NCI-H2107 treated with DMSO at 0.1 percent for 48 hours (cell line): ENCODE measurements around the gene ACOXL.

Source experiments
- DNase-seq: peaks from one replicate; lab custom pipeline; 2025; ENCODE audit not compliant: unreplicated experiment; lab: John Stamatoyannopoulos, UW

Gene ACOXL

DNA sequence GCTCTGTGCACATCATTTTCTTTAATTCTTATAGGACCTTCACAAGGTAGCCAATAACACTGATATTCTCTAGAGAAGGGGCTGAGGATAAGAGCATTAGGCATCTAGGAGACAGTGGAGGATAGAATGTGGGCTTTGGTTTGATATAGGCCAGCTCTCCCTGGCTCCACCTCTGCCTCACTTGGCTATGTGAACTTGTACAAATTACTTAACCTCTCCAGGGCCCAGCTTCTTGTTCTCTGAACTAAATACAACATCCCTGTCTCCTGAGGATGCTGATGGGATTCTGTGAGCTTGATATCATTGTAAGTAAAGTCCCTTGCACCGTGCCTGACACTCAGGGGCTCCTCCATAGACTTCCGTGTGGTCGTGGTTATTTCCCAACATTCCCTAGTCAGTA is 87.3 kb downstream of the ACOXL start:
- no peak for DNase-seq

DNA sequence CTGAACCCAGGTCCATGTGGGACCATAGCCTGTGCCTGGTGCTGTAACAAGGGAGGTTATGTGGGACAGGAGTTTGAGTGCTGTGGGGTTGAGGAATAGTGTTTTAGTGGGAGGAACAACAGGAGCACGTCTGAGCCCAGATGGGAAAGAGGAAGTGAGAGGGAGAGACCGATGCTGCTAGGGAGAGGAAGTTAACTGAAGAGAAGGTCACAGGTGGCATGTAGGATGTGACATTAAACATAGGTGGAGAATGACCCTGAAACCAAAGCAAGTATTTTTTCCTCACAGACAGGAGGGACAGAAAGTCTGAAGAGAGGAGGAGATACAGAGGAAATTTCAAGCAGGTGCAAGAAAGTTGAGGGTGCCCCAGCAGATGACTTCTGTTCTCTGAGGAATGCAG is 87.8 kb downstream of the ACOXL start:
- DNase-seq, result no peak

DNA sequence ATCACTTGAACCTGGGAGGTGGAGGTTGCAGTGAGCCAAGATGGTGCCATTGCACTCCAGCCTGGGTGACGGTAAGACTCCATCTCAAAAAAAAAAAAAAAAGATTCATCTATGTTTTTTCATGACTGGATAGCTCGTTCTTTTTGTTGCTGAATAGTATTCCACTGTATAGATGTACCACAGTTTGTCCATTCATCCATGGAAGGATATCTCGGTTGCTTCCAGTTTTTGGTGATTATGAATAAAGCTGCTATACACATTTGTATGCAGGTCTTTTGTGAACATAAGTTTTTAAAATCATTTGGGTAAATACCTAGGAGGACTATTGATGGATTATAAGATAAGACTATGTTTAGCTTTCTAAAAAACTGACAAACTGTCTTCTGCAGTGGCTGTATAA is 90.8 kb downstream of the ACOXL start:
- DNase-seq, result no peak

DNA sequence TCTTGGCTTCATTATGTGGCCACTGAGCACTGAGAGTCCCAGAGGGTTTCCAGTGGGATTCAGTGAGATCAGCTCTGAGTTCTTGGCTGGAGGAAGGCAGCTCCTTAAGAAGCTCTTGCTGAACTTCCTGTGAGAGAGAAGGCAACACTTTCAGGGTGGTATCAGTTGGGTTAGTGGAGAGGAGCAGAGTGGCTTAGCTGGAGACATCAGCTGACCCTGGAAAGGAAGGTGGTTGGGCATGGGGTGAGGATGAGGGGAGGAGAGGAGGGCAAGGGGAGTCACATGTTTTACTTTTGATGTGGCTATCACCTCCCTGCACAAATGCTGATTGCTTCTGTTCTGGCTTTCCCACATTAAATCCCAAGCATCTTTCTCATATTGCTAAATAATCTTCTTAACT is 95.1 kb downstream of the ACOXL start:
- DNase-seq, result no peak

DNA sequence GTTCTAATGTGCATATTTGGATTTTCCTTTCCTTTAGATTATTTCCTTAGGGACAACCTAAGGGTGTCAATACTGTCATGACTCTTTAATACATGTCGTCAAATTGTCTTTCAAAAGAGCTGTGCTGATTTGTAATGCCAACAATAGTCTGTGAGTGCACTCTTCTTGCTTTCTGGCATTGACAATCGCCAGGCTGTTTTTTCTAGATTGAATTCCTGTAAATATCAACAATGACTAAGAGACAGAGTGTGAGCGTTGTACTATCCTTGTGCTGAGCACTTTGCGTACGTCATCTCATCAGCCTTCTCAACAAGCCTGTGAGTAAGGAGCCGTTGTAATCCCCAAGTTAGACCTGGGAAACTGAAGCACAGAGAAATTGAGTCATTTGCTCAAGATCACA is 96.0 kb downstream of the ACOXL start:
- DNase-seq, result no peak

DNA sequence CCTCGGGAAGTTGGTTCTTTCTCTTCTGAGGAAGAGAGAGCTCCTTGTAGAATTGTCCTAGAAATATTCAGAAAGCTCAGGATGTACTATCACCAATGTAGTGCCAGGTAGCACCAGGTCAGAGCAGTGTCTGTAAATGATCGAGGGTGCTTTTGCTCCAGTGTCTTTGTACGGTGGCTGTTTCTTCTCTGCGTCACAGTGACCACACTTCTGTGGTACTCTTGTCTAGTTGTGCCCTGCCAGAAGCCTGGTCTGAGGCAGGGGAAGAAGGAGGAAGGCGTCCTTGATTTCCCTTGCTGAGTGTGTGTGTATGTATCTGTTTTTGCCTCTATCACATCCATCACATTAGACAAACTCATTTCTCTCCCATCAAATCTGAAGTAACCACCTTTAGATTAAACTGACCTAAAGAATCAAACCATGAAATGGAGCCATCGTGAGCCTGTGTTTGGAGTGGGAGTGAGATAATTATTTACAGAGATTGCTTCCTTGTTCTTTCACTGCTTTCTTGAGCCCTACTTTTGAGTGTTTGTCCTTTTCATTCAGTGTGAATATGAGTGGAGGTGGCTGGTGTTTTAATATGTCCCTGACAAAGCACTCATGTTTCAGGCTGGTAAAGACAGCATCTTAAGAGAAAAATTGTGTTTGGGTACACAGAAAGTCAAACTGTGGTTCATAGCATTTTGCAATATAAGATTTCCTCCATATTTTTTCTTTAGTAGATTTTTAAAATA is 97.2 kb downstream of the ACOXL start:
- peak; percentile 9 for DNase-seq

DNA sequence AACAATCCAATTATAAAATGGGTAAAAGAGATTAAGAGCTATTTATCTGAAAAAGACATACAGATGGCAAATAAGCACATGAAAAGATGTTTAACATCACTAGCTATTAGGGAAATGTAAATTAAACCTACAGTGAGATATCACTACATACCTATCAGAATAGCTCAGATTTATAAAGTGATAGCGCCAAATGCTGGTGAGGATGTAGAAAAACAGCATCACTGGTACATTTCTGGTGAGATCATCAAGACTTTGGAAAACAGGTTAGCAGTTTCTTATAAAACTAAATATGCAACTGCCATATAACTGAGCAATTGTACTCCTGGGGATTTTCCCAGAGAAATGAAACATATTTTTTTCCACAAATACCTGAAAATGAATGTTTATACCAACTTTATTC is 100.4 kb downstream of the ACOXL start:
- DNase-seq, result no peak

DNA sequence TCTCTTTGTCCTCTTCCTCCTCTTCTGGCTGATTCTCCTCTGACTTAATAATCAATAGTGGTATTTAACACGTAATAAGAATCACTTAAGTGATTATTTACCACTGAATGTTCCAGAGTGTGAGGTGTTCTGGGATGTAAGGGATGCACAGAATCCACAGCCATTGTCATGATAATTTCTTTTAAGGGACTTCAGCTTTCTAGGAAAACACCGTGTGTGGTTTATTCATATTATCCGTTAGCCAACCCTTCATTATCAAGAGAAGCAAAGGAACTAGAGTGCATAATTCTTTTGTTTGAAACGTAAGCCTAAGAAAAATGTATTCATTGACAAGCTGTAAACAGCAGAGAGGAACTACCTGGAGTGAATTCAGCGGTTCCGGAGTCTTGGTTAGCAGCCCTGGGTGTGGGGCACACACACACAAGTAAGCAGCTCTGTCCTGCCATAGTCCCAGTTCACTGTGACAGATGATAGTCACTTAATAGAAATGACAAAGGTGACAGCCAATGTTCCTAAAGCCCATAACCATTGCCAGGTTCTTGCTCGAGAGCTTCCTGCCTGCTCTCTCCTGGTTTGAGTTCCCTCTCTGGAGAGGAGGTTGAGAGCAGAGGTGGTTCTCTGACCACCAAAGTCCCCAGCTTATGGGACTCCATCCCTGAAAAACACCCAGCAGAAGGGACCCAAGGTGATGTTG is 101.9 kb downstream of the ACOXL start:
- peak; percentile 16 for DNase-seq

DNA sequence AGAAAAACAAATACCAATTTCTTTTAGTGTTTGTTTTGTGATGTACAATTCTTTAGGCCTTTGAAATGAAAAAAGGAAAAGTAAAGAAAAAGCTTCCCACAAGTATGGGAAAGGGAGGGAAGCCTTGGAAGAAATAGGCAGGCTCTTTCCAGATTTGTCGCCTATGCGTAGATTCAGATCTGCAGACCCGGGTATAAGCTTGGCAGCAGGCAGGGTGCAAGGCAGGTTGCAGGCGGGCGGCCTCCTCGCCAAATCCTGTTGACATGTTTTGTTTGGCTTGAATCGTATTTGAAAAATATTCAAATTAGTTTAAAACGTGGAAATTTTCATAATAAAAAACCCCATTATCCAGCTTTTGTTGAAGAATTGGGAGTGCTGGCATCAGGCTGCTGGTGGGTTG is 104.3 kb downstream of the ACOXL start:
- no peak for DNase-seq

DNA sequence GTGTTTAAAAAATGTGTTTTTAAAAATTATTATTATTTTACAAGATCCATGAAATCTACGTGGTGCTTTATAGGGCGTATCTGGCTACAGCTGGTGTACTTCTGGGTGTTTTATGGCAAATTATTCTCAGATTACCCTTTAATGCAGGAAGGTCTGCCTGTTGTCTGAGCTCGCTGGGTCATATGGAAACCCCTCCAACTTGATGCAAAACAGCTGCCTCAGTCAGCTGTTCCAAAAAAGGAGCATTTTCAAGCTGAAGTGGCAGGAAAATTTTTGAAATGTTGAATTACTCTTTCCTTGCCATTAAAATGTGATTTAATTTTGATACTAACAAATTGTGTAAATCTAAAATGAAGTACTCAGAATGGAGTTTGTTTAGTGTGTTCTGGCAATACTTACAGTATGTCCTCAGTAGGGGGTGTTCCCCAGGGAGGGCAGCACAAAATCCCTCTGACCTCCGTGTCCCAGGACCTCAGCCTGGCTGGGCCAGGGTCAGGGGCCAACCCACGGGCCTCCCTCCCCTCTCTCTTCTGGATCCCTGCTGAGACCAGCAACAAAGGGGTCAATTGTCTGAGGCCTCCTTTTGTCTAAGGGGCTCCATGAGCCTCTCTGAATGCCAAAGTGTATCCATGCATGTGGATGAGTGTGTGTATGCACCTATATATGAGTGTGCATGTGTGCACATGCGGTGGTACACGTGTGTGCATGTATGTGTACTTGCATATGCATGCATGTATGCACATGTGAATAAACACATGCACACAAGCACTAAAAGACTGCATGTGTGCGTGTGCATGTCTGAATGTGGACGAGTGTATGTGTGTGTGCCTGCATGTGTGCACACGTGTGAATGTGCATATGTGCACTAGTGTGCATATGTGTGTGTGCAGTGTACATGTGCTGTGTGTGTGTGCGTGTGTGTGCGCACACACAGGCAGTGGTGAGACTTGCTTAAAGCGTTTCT is 105.4 kb downstream of the ACOXL start:
- DNase-seq, result no peak

DNA sequence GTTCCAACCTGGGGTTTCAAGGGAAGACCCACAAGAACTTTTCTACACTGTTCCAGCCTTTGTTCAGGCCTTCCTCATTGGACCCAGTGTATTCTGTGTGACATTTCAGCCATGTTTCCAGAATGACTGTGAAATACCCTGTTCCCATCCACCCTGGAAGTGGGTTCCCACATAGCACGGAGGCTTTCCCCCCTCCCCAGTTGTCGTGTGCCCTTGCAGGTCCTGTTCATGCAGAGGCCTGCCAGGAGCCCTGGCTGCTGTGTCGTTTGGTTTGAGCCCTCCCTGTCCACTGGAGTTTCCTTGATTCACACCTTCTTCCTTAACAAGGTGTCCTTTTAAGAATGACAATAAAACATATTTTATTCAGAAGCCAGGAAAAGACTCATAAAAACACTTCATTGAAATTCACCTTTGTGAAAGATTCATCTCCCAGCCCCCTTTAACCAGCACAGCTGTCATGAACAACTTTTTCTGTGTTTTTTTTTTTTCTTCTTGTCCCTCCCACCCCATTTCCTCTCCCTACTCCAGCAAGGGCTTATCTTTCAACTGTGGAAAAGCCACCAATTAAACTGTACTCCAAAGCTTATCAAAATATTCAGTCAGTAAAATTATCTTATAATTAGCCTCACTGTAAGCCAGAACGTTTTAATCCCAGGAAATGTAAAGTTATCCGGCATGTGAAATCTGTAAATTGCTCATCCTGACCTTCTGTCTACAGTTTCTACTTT is 106.4 kb downstream of the ACOXL start:
- no peak for DNase-seq

DNA sequence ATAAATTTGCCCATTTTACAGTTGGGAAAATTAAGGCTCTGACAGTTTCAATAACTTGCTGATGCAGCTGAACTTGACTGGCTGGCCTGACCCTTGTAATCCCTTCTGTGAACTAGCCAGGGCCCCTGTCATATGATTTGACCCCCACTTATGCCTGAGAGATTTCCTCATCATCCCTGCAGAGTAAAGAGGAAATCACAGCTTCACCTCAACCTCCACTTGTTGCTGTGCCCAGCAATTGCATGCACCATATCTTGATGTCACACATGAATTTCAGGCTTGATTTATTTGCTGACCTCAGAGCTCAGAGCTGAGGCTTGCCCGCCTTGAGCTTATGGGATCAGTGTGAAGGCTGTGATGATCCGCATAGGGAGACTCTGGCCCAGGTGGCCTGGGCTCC is 108.1 kb downstream of the ACOXL start:
- DNase-seq, result no peak

DNA sequence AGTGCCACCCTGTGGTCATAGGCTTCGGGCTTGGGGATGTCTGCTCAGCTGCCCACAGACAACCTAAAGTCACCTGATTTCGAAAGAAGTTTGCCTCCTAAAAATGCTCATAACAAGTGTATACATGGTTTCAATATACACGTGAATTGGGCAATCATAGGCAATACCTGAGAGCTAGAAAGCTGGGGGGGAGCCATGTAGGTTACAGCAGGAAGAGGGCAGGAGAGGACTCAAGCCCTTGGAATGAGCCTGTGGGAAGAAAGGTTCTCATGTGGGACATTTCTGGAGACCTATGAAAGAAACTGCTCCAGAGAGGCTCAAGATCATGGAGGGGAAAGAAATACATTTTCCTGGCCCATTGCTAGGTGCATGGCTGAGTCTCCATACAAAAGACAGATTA is 109.7 kb downstream of the ACOXL start:
- DNase-seq, result no peak

DNA sequence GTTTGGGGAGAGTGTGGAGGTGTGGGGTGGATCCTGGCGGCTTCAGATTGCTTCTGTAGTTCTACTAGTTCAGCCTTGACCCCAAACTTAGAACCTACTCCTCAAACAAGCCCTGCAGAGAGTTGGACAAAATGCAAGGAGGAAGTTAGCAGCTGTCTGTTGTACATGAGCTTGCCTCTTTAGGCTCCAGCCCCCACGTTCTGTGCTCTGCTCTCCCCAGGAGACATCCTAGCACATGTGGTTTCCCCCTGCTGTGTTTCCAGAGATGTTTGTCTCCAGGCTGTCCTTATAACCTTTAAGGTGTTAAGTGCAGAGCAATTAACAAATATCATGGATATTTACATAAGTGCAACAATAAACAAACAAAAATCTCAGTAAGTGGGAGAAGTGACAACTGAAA is 111.1 kb downstream of the ACOXL start:
- DNase-seq, result no peak

DNA sequence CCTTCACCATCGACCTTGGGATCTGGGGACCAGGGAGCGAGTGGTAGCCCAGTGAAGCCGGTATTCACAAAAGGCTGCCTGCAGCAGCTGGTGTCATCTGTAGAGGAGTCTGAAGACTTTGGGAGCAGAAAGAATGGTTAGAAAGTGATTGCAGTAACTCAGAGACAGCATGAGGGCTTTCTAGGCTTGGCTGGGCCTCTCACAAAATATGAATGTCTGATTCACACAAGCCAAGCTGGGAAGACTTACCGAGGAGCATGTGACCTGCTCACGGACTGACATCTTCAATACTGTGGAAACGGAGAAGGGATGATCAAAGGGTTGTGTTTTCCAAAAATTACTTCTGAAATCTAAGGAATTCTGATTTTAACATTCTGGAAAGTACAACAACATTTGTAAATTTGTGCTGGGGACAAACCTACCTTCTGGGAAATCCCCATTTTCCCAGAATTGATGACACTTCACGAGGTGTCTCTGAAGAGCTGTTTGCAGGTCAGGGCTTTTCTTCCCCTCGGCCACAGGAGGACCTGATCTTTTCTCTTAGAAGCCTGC is 111.7 kb downstream of the ACOXL start:
- DNase-seq, result no peak

DNA sequence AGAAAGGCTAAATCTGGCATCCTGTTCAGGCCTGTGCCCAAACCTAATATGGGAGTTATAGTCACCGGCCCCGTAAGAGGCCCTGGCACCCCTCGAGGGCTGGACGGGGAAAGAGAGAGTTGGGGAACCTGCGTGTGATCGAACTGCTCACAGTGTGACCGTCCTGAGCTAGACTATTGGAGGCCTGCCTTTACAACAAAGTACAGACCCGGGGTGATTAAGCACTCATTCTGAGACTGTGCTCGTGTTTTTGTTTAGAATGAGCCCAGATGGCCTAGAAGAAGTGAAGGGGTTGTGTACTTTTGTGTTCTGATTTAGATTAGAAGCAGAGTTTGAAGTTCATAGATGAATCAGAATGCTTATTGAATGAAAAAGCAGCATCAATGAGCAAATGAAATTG is 115.3 kb downstream of the ACOXL start:
- DNase-seq, result no peak

DNA sequence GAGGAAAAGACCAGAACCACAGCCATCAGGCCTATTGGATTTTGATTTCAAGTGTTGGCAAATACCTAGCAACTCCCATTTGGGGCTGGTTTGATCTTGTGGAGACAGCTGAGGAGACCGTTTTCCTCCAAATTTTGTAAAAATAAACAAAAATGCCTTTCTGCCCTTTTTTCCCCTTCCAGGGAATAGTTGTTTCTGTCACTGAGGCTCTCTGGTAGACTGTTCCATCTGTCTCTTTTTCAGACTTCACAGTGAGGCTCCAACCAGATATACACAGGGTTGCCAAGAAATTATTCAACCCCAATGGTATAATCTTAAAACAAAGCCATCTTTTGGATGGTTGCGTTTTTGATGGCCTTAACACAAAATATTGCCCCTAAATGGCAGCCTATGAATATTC is 115.7 kb downstream of the ACOXL start:
- DNase-seq, result no peak

DNA sequence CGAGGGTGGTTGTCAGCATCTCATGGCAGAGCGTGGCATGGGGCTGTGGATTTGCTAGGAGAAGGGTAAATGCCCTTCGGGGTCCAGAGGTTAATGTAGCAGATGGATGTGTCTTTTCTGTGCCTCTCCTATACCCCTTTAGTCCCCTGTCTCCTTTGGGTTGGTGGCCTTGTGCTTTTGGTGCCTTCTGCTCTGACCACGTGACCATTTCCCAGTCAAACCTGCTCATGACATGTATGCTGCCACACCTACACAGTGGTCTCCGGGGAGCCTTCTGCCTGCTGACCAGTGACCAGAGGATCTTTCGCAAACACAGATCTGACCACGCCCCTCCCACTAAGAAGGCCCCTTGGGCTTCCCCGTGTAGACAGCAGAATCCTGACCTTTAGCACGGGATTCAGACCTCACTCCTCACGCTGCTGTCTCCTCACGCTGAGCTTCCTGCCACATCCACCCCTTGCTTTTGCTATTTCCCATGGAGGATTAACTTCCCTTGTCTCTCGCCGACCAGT is 116.2 kb downstream of the ACOXL start:
- DNase-seq, result no peak

DNA sequence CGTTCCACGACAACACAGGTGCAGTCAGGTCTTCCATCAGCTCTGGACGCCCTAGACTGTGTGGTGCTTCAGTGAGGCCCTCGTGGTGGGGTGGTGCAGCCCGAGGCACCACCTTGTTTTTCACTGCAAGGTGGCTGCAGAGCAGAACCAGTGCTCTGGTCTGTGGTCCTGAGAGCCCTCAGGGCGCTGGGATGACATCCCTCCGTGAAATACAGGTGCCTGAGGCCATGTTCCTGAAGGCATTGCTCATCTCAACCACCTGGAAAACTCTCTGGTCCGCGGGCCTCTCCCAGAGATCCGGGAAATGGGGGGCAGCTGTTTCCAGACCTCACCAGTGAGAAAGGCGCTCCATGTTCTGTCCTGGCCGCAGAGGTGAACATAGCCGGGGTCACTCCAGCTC is 119.2 kb downstream of the ACOXL start:
- no peak for DNase-seq

DNA sequence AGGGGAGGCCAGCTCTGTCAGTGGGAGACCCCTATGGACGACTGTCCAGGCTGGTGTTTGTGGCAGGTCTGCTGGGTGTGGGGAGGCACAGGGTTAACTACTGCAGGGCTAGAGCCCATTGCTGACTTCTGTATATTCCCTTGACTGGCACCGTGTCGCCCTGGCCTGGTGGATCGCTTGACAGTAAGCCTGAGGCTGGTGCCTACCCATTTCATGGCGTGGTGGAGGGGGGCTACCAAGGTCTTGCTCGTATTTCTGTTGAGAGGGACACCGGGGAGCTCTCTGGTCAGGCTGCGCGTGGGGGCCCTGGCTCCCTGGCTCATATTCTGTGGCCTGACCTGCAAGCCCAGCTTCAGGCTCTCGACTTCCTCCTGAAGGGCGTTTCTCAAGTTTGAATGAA is 119.7 kb downstream of the ACOXL start:
- DNase-seq, result no peak
